Activated CD4-positive, alpha-beta T cell treated with anti-CD3 and anti-CD28 coated beads for 1 hour (primary cell): Measurements from ENCODE around the gene SORD.
A peak's percentile ranks its signal among the peaks of the same experiment; 100 is the strongest.

Experiments
- DNase-seq: peaks from one replicate; pipeline ENCODE4 v3.0.0-alpha.2; 2020

SORD gene

DNA sequence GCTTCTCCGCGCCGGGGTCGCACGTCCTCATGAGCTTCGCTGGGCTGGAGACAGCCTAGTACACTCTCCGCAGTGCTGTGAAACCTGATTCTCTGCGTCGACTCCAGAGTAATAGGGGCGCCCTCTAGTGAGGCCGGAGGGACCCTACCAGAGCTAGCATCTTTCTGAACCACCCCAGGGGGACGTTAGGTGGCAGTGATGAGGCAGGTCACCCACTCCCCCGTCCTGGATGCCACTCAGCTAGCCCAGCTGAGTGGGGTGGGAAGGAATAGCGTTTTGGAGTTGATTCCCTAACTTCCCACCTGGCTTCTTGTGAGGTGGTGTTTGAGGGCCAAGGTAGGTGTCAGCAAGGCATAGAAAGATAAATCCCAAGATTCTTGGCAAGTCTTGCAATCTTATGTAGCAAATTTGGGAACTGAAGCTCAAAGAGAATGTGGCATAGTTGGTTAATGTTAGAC lies 95.2 kb downstream of the SORD start:
- DNase-seq = peak; percentile 72

DNA sequence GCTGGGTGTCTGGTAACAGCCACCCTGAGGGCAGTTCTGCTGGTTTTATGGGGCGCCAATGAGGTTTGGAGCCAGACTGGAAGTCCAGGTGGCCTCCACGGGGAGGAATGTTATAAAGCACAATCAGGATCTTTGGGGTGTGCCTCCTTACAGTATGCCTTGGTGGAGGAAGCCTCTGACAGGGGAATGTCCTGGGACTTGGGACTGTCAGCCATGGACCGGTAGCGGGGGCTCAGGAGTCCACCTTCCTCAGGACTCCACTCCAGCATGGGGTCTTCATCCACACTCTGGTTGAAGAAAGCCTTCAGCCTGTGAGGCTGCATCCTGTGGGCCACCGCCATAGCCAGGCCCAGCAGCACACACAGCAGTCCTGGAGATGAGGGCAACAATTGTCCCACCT lies 96.0 kb downstream of the SORD start:
- no peak for DNase-seq

DNA sequence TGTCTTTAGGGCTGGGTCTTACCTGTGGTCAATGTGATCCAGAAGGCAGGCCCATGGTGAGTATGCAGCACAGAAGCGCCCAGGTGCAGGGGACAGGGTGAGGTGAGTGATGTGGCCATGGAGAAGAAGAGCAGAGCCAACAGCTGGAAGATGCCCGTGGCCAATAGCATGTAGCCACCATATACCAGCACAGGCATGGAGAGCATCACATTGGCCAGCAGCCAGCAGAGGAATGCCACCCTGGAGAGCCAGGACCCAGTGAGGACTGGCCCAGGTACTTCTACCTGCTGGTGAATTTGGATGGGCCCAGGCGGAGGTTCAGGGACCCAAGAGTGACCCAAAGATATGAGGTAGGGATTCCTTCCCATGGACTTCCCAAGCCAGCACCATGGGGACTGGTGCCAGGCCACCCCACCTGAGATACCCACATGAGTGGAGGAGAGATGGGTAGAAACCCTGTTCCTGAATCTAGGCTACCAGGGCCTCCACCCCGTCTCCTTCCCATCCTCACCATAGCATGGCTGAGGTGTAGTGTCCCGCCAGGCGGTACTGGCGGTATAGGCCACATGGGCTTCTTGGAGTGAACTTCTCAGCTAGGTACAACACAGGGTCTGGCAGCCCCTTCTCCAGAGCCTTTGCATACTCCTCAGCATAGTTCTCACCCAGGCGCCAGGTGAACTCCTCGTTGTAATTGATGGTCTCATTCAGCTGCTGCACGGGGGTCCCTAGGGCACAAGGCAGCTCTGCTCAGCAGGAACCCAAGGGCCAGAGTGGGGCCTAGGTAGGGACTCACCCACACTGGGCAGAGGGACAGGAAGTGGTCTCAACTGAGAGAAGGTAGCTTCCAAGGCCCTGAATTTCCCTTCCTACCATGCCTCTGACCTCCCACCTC lies 97.3 kb downstream of the SORD start:
- no peak for DNase-seq

DNA sequence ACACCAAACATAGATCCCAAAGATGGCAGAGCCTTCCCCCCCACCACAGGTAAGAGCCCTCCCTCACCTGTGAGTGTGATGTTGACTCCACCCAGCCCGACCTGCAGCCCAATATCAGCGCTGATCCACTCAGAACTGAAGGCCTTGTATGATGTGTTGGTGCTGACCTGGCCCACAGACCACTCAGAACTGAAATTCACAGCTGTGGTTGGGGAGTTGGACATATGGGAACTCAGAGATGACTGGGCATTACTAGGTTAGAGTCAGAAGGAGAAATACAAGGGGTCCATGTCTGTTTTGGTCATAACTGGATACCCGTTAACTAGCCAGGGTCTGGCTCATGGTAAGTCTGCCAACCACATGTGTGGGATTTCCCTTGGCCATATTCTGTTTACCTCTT lies 98.0 kb downstream of the SORD start:
- no peak for DNase-seq

DNA sequence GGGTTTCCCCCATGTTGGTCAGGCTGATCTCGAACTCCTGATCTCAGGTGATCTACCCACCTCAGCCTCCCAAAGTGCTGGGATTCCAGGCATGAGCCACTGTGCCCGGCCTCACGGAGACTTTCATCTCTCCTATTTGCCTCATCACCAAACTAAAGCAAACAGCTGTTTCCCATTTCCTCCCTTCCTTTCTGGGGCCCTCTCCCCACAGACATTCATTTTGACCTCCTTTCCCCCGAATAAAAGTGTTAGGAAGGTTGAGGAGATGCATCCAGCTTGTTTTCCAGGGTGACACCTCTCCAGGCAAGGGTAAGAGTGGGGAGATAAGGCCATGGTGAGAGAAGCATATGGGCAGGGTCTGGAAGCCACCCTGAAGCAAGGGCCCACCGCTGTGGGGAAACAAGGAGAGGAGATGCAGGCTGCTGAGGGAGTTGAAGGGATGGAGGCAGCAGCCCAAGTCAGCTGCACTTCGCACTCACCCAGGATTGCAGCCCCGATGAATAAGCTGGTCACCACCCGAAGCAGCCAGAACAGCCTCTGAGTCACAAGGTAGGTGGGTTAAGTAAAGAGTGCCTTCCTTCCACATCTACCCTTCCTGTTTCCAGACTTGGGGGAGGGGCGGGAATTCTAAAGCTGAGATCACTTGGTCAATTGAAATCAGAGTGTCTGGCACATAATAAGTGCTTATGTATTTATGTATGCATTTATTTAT lies 98.9 kb downstream of the SORD start:
- DNase-seq = no peak

DNA sequence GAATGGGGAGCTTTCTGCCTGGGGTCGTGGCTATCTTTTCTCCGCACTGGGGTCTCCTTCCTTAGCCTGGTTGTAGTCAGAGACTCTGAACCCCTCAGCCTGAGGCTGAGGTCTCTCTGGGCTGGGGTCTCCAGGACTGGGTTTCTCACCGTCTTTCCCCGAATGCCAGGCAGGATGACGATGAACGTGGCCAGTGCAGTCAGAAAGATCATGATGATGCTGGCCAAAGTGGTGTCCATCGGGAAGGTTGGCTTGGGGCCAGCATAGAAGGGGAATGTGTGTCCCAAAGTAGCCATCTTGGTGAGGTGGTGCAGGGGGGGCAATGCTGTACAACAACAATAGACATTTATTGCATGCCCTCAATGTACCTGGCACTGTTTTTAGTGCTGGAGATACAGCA lies 99.7 kb downstream of the SORD start:
- DNase-seq = no peak

DNA sequence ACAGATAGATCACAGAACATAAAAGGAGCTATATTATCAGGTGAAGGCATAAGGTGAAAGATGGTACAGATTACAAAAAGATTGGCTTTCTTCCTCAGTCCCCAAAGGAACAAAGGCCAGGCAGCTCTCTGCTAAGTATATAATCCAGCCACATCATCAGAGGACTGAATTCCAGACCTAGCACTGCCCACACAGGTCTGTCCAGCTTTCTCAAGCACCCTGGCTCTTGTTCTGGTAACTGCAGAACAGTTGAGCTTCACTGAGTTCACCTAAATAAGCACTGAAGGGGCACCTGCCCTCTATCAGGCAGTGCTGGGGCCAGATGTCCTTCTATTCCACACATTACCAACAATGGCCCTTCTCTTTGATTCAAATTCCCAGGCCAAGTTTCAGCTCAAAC lies 100.4 kb downstream of the SORD start:
- DNase-seq = no peak

DNA sequence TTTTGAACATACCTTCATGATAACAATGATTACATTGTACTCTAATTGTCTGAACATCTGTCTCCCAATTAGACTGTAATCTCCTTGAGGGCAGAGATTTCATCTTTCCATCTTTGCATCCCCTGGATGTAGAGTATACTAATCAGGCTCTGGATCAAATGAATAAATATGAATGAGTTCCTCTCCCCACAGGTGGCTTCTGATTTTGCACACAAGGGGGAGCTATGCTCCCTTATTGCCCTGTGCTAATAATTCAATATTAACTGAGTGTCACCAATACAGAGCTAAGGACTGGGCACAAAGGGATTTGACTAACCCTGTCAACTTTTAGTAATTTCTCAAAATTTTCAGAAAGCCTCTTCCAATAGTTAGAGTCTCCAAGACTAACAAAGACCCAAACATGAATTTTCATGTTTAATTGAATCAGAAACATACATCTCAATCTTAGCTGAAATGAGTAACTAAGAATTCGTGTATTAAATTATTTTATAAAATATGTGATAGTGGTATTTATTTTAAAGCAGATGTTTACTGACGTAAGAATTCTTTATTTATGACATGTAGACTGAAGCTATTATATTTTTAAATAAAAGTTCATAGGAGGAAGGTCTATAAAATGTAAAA lies 103.7 kb downstream of the SORD start:
- no peak for DNase-seq
